Melanocyte of skin (primary cell): ENCODE results near the gene MYO16. TPM values are rescaled to one million over a fixed set of nuclear protein-coding genes. Genes with fewer than 3 reads are reported as not detected.

Experiments
- total RNA-seq, 2 donors: library from RNA; depleted of rRNA; stranded (reverse); fragments of >200 nt; gene quantifications; 2 replicates each; pipeline ENCODE4 v1.2.3, GENCODE V29; 2012

The MYO16 gene
- 1 to 10 TPM; 2.3 to 5.2 TPM for total RNA-seq

GRCh38 chr13:108629181-108629752 is at the start of gene MYO16:
MYO16 (plus strand) TSS chr13:108629611; CDS start chr13:108629845, 234 bp downstream.

